BLaER1 (cell line): Measurements from ENCODE around the gene TMEM269.
A peak's percentile ranks its signal among the peaks of the same experiment; 100 is the strongest.

Experiments used
- H3K27ac ChIP-seq: shearing (Covaris generic); formaldehyde crosslinking; 2 replicates; pipeline ENCODE4 v1.8.1; 2022
- H3K27me3 ChIP-seq: shearing (Covaris generic); formaldehyde crosslinking; 2 replicates; pipeline ENCODE4 v1.8.1; 2022
- H3K36me3 ChIP-seq: shearing (Covaris generic); formaldehyde crosslinking; 2 replicates; pipeline ENCODE4 v1.8.1; 2022
- H3K4me1 ChIP-seq: shearing (Covaris generic); formaldehyde crosslinking; 2 replicates; pipeline ENCODE4 v1.8.1; 2022
- H3K4me2 ChIP-seq: shearing (Covaris generic); formaldehyde crosslinking; 2 replicates; pipeline ENCODE4 v1.8.1; 2022
- H3K4me3 ChIP-seq: shearing (Covaris generic); formaldehyde crosslinking; 2 replicates; pipeline ENCODE4 v1.8.1; 2022
- H3K9ac ChIP-seq: shearing (Covaris generic); formaldehyde crosslinking; 2 replicates; pipeline ENCODE4 v1.8.1; 2022
- H3K9me3 ChIP-seq: shearing (Covaris generic); formaldehyde crosslinking; 2 replicates; pipeline ENCODE4 v1.8.1; 2022
- H4K20me1 ChIP-seq: shearing (Covaris generic); formaldehyde crosslinking; 2 replicates; pipeline ENCODE4 v1.8.1; 2022
- Cebpa-rat ChIP-seq: shearing (Covaris generic); IDR thresholded peaks from 2 replicates; pipeline ENCODE4 v1.8.1; 2022

TMEM269 gene

DNA sequence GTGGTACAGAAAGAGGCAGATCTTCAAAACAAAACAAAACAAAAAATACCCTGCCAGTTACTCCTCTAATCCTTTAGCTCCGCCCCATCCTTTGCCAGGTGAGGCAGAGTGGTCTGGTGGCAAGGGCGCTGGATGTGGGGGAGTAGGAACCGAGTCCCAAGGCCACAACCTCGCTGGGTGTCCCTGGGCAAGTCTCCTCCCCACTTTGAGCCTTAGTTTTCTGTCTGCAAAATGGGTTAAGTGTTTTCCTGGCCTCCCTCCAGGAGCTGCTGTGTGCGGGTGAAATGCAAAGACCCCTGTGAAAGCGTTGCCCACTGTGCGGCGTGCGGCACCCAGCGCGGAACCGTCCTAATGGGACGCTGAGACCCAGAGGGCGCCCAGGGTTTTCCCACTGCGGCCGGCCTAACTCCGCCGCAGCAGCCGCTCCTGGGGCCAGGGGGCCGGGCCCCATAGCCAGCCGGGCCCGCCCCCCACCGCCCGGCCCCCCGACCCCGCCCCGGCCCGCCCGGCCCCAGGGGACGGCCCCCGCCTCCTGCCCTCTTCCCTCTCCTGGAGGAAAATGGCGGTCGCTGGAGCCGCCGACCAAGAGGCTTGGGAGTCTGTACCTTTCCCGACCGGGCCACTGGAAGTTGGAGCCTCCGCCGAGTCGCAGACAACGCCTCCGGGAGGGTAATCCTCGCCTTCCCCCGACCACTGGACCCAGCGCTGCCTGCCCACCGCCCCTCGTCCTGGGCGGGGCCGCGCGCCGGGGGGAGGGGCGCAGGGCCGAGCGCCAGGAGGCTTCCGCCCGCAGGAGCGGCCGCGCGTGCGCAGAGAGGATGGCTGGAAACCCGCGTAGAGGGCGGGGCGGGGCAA, 32.0 kb downstream of the TMEM269 start, which contains the start of the genes ERMAP and SVBP:
ERMAP (plus strand) TSS at position 538 of the 855 bp plus-strand sequence. CDS start 13,327 bp downstream, outside the sequence.
SVBP (minus strand) TSS at position 813 of the 855 bp plus-strand sequence. CDS start 853 bp downstream, outside the sequence.
- no peak for TF ChIP-seq Cebpa-rat
- no peaks in the 10 kb centered on the region for H3K9me3 ChIP-seq
- peak within 1 kb of the TSS; percentile 86 for H3K4me2 ChIP-seq
- peaks cover 6% of the 10 kb centered on the region; the same call in 1 of the 2 replicates for H3K36me3 ChIP-seq
- peak within 1 kb of the TSS; percentile 94 for H3K9ac ChIP-seq
- H3K27ac ChIP-seq, result peak within 1 kb of the TSS; percentile 97
- H4K20me1 ChIP-seq, result no peaks in the 10 kb centered on the region
- peak within 1 kb of the TSS; percentile 69 for H3K4me3 ChIP-seq
- no peaks in the 10 kb centered on the region for H3K27me3 ChIP-seq
- H3K4me1 ChIP-seq, result peaks cover 19% of the 10 kb centered on the region

DNA sequence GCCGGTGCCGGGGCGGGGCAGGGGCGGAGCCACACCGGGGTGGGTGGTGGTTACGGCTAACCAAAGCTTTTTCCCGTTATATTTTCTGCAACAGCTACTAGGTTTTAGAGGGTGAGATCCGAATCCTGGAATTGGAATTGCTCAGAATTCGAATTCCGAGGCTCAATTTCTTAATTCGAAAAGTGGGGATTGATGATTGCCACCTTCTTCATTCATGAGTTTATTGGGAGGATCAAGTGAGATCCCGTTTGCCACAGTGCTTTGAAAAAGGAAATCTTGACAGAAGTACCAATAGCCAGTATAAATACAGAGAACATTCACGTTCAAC, 32.6 kb downstream of the TMEM269 start:
- Histone ChIP-seq H3K4me2 (peak overlapping the region; percentile 86), H3K27me3 (no peaks in the 10 kb centered on the region), H3K4me3 (peak overlapping the region; percentile 69), H3K4me1 (peaks cover 19% of the 10 kb centered on the region), H3K27ac (peak overlapping the region; percentile 97), H3K36me3 (peaks cover 6% of the 10 kb centered on the region; the same call in 1 of the 2 replicates), H3K9ac (no peak overlapping the region), H4K20me1 (no peaks in the 10 kb centered on the region), H3K9me3 (no peaks in the 10 kb centered on the region)
- no peak for TF ChIP-seq Cebpa-rat

DNA sequence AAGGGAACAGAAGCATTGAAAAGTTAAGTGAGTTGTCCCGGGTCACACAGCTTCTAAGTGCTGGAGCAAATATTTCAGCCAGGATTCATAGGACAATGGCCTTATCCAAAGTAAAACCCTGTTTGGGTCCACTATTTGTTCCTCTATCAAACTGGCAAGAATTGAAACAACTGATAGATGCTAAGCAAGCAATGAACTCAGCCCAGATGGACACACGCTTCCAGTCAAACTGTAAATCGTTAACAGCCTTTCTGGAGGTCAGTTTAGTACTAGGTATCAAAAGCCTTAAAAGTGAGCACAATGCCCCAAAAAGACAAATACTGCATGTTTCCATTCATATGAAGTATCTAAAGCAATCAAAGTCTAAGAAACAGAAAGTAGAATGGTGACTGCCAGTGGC, 33.2 kb downstream of the TMEM269 start:
- H3K27ac ChIP-seq, result no peak overlapping the region
- no peaks in the 10 kb centered on the region for H3K9me3 ChIP-seq
- peaks cover 19% of the 10 kb centered on the region for H3K4me1 ChIP-seq
- H3K4me2 ChIP-seq, result peak overlapping the region; percentile 86
- peaks cover 6% of the 10 kb centered on the region; the same call in 1 of the 2 replicates for H3K36me3 ChIP-seq
- H3K4me3 ChIP-seq, result no peak overlapping the region; the same call in 1 of the 2 replicates
- no peaks in the 10 kb centered on the region for H4K20me1 ChIP-seq
- no peaks in the 10 kb centered on the region for H3K27me3 ChIP-seq
- TF ChIP-seq Cebpa-rat, result no peak
- no peak overlapping the region for H3K9ac ChIP-seq

DNA sequence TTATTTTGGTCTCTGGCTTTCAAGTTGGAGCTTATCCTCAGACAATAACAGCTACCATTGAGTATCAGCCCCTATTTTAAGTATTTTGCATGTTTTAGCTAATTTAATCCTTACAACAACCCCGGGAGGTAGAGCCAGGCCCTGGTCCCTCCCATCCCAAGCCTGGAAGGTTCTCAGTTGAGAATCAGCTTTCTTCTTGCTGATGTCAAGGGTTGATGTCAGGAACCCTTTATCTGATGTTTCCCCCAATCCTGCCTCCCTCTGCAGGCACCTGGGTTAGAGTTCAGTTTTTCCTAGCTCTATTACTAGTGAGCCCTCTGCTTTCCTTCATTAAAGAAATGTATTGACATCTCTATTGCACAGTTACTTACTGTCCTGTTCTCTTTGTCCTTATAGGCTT, 36.0 kb downstream of the TMEM269 start:
- Histone ChIP-seq H3K4me3 (no peak overlapping the region), H3K9ac (no peak overlapping the region), H3K27ac (no peak overlapping the region), H3K4me1 (peaks cover 15% of the 10 kb centered on the region), H3K9me3 (no peaks in the 10 kb centered on the region), H3K4me2 (no peak overlapping the region), H3K27me3 (no peaks in the 10 kb centered on the region), H4K20me1 (no peaks in the 10 kb centered on the region), H3K36me3 (no peaks in the 10 kb centered on the region)
- no peak for TF ChIP-seq Cebpa-rat

DNA sequence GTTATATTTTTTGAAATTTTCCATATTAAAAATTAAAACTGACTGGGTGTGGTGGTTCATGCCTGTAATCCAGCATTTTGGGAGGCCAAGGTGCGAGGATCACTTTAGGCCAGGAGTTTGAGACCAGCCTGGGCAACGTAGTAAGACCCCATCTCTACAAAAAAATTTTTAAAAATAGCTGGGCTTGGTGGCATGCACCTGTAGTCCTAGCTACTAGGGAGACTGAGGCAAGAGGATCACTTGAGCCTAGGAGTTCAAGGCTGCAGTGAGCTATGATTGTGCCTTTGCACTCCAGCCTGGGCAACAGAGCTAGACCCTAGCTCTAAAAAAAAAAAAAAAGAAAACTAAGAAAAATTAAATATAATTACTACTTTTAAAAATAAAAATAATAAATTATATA, 36.9 kb downstream of the TMEM269 start:
- Histone ChIP-seq H3K4me3 (no peak overlapping the region), H3K9ac (no peak overlapping the region), H3K4me2 (no peak overlapping the region), H3K4me1 (peaks cover 7% of the 10 kb centered on the region; the same call in 1 of the 2 replicates), H3K27ac (no peak overlapping the region), H3K9me3 (no peaks in the 10 kb centered on the region), H3K36me3 (no peaks in the 10 kb centered on the region), H3K27me3 (no peaks in the 10 kb centered on the region), H4K20me1 (no peaks in the 10 kb centered on the region)
- TF ChIP-seq Cebpa-rat, result no peak

DNA sequence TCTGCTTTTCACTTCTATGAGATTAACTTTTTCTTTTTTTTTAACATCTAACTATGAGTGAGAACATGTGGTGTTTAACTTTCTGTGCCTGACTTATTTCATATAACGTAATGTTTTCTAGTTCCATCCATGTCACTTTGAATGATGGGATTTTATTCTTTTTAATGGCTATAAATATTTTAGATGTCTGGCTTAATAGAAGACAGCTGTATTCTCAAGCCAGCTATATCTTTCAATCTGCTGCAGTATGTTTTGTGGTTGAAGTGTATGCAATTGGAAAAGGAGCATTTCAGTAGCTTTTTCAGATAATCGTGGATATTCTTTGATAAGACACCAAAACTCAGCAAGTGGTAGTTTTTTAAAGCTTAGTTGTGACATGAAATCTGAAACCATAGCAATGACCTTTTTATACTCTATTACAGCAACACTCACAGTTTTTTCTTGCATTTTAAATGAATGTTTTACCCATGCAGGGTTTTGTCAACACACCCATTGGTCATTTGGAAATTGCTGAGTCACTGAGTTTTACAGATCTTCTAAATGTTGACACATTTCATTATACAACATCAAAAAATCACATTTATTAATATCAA, 38.1 kb downstream of the TMEM269 start:
- H3K4me2 ChIP-seq, result no peak overlapping the region
- no peak for TF ChIP-seq Cebpa-rat
- H3K4me1 ChIP-seq, result peaks cover 2% of the 10 kb centered on the region; the same call in 1 of the 2 replicates
- no peak overlapping the region for H3K27ac ChIP-seq
- no peak overlapping the region for H3K4me3 ChIP-seq
- no peaks in the 10 kb centered on the region for H3K9me3 ChIP-seq
- no peak overlapping the region for H3K9ac ChIP-seq
- no peaks in the 10 kb centered on the region for H3K27me3 ChIP-seq
- H4K20me1 ChIP-seq, result no peaks in the 10 kb centered on the region
- H3K36me3 ChIP-seq, result no peaks in the 10 kb centered on the region

DNA sequence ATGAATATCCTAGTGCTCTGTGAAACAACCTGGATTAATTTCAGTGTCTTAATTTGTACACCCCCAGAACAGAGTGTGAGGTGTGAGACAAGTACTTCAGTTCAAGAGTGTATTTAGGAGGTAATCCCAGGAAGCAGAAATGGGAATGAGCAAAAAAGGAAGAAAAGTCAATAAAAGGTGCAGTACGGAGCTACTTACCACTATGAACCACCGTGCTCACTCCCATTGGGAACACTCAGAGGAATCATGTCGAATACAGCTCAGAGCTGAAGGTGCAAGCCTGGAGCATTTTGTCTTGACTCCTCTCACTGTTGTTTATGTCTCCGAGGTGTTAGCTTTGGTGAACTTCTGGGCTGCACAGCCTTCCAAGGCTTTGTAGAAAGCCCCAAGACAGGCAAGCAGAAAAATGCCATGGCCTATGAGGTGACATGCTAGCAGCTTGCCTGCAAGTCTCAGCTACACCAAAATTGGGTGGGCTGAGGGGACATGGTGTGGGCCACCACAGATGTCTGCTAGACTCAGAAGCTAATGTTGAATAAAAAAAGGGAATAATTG, 39.8 kb downstream of the TMEM269 start:
- Histone ChIP-seq H3K27ac (no peak overlapping the region), H3K4me2 (no peak overlapping the region), H3K9ac (no peak overlapping the region), H3K36me3 (no peaks in the 10 kb centered on the region), H3K4me1 (no peaks in the 10 kb centered on the region), H4K20me1 (no peaks in the 10 kb centered on the region), H3K9me3 (no peaks in the 10 kb centered on the region), H3K4me3 (no peak overlapping the region), H3K27me3 (no peaks in the 10 kb centered on the region)
- TF ChIP-seq Cebpa-rat, result no peak

DNA sequence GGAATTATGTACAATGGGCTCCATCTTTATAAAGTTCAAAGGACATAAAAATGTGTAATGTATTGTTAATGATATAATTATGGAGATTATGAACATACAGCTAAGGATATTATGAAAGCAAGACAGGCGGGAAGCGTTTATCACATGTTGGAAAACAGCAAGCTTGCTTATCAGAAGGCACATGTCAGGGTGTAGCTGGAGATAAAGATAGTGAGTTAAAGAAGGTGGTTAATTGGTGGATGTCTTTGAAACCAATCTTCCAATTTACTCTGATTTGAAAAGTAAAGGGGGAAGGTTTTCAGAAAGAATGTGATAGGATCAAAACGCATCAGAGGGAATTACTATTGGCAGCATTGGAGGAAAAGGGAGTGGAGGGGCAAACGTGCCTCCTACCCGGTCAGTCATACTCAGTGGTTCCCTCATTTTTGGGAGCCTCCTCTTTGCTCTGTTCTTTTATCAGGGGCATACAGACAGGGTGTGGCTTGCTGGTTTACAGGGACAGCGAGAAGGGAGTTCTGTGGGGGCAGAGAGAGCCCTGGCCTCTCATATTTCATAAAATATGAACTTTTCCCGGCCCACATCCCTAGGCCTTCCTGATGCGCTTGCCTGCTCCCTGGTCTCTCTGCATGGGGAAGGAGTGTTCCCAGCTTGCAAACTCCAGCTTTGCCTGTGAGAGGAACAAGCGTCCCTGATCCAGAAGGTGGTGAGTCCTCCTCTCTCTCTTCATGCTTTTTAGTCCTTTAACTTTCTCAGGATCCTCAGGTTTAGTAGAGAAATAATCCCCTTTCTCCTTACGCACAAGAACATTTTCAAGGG, 40.5 kb downstream of the TMEM269 start:
- Histone ChIP-seq H3K9me3 (no peaks in the 10 kb centered on the region), H3K4me3 (no peak overlapping the region), H3K36me3 (no peaks in the 10 kb centered on the region), H3K4me2 (no peak overlapping the region), H3K4me1 (no peaks in the 10 kb centered on the region), H3K9ac (no peak overlapping the region), H3K27ac (no peak overlapping the region), H3K27me3 (no peaks in the 10 kb centered on the region), H4K20me1 (no peaks in the 10 kb centered on the region)
- TF ChIP-seq Cebpa-rat, result no peak

DNA sequence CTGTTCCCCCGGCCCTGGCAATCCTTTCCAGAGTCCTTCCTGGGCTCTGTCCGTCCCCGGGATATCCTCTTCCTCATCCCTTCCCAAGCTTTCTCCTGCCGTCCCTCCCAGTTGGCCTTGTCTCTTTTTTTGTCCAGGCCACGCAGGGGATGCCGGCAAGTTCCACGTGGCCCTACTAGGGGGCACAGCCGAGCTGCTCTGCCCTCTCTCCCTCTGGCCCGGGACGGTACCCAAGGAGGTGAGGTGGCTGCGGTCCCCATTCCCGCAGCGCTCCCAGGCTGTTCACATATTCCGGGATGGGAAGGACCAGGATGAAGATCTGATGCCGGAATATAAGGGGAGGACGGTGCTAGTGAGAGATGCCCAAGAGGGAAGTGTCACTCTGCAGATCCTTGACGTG, 45.8 kb downstream of the TMEM269 start:
- H3K4me2 ChIP-seq, result no peak overlapping the region
- H3K27me3 ChIP-seq, result no peaks in the 10 kb centered on the region
- no peak overlapping the region for H3K9ac ChIP-seq
- H3K9me3 ChIP-seq, result no peaks in the 10 kb centered on the region
- H3K27ac ChIP-seq, result no peak overlapping the region
- no peaks in the 10 kb centered on the region for H3K4me1 ChIP-seq
- TF ChIP-seq Cebpa-rat, result no peak
- H4K20me1 ChIP-seq, result no peaks in the 10 kb centered on the region
- no peak overlapping the region for H3K4me3 ChIP-seq
- no peaks in the 10 kb centered on the region for H3K36me3 ChIP-seq
